Neural cell (in vitro differentiated cells): ENCODE results near the gene GPRC5A. TPM values are rescaled to one million over a fixed set of nuclear protein-coding genes. Genes with fewer than 3 reads are reported as not detected.

Source experiments
- H2AFZ ChIP-seq: fragments of 200-600, 300-800 bp; sonication (generic), shearing (Covaris generic); 2 replicates; pipeline ENCODE4 v1.6.0; 2014; ENCODE audit warnings: low read depth, mild to moderate bottlenecking, antibody characterized with exemption, low read length, moderate library complexity
- H3F3A ChIP-seq: fragments of 200-600 bp; shearing (Covaris generic); 2 replicates; pipeline ENCODE4 v1.6.1; 2016; ENCODE audit warnings: mild to moderate bottlenecking, moderate library complexity, mixed read lengths, antibody characterized with exemption, low read length; ENCODE audit not compliant: insufficient read depth, poor library complexity, severe bottlenecking
- H3K27ac ChIP-seq: fragments of 200-600, 300-800 bp; sonication (generic), shearing (Covaris generic); 2 replicates; pipeline ENCODE4 v1.5.1; 2014; ENCODE audit warnings: mild to moderate bottlenecking, low read length, moderate library complexity
- H3K27me3 ChIP-seq: fragments of 300-800, 200-600 bp; sonication (generic), shearing (Covaris generic); 2 replicates; pipeline ENCODE4 v1.6.0; 2014; ENCODE audit warnings: mild to moderate bottlenecking, low read depth, low read length, moderate library complexity; ENCODE audit not compliant: insufficient read depth
- H3K36me3 ChIP-seq: fragments of 300-800, 200-600 bp; sonication (generic), shearing (Covaris generic); 2 replicates; pipeline ENCODE4 v1.5.1; 2014; ENCODE audit warnings: mild to moderate bottlenecking, antibody characterized with exemption, low read length, moderate library complexity; ENCODE audit not compliant: insufficient read depth
- H3K4me2 ChIP-seq: fragments of 300-800, 200-600 bp; sonication (generic), shearing (Covaris generic); 2 replicates; pipeline ENCODE4 v1.6.0; 2014; ENCODE audit warnings: mild to moderate bottlenecking, low read length
- H3K4me3 ChIP-seq: fragments of 300-800, 200-600 bp; sonication (generic), shearing (Covaris generic); 2 replicates; pipeline ENCODE4 v1.5.1; 2014; ENCODE audit warnings: mild to moderate bottlenecking, low read length, moderate library complexity
- H3K79me2 ChIP-seq: fragments of 200-600 bp; shearing (Covaris generic); replicated peaks from 2 replicates; pipeline ENCODE4 v1.6.0; 2014; ENCODE audit warnings: mild to moderate bottlenecking, low read length, moderate library complexity; ENCODE audit not compliant: insufficient read depth
- H3K9ac ChIP-seq: fragments of 300-800, 200-600 bp; sonication (generic), shearing (Covaris generic); 2 replicates; pipeline ENCODE4 v1.6.1; 2016; ENCODE audit warnings: mild to moderate bottlenecking, low read length, mixed read lengths
- H3K9me2 ChIP-seq: fragments of 200-600 bp; shearing (Covaris generic); 2 replicates; pipeline ENCODE4 v1.6.1; 2016; ENCODE audit warnings: mild to moderate bottlenecking, low read length, mixed read lengths; ENCODE audit not compliant: insufficient read depth
- H3K9me3 ChIP-seq: fragments of 200-600, 300-800 bp; sonication (generic), shearing (Covaris generic); 2 replicates; pipeline ENCODE4 v1.6.1; 2016; ENCODE audit warnings: mild to moderate bottlenecking, mixed run types, low read length, moderate library complexity, mixed read lengths
- H4K20me1 ChIP-seq: fragments of 200-600 bp; shearing (Covaris generic); 2 replicates; pipeline ENCODE4 v1.6.1; 2016; ENCODE audit warnings: mild to moderate bottlenecking, mixed run types; ENCODE audit not compliant: insufficient read depth
- CTCF ChIP-seq: fragments of 450-650 bp; IDR thresholded peaks from 2 replicates; pipeline ENCODE4 v1.5.1; 2014; ENCODE audit warnings: antibody characterized with exemption, mild to moderate bottlenecking, moderate library complexity; ENCODE audit not compliant: poor library complexity, severe bottlenecking
- EP300 ChIP-seq: fragments of 450-650 bp; conservative IDR thresholded peaks from 2 replicates; pipeline ENCODE4 v1.6.1; 2014; ENCODE audit warnings: antibody characterized with exemption, mild to moderate bottlenecking, moderate library complexity; ENCODE audit not compliant: poor library complexity, severe bottlenecking
- EZH2 ChIP-seq: fragments of 200-600, 300-800 bp; shearing (Covaris generic), sonication (generic); IDR thresholded peaks from 2 replicates; pipeline ENCODE4 v1.6.1; 2014; ENCODE audit warnings: antibody characterized with exemption, low read length, borderline replicate concordance, mild to moderate bottlenecking; ENCODE audit not compliant: insufficient read depth, poor library complexity, severe bottlenecking
- MXI1 ChIP-seq: fragments of 450-650 bp; conservative IDR thresholded peaks from 2 replicates; pipeline ENCODE4 v1.6.1; 2014; ENCODE audit warnings: antibody characterized with exemption, mild to moderate bottlenecking; ENCODE audit not compliant: poor library complexity, severe bottlenecking
- POLR2AphosphoS5 ChIP-seq: IDR thresholded peaks from 2 replicates; pipeline ENCODE4 v1.6.1; 2012
- RAD21 ChIP-seq: fragments of 450-650 bp; conservative IDR thresholded peaks from 2 replicates; pipeline ENCODE4 v1.6.1; 2014; ENCODE audit warnings: antibody characterized with exemption, mild to moderate bottlenecking, moderate library complexity
- REST ChIP-seq: IDR thresholded peaks from 2 replicates; pipeline ENCODE4 v1.6.1; 2012; ENCODE audit warnings: borderline replicate concordance
- SMC3 ChIP-seq: fragments of 450-650 bp; conservative IDR thresholded peaks from 2 replicates; pipeline ENCODE4 v1.6.1; 2014; ENCODE audit warnings: antibody characterized with exemption, mild to moderate bottlenecking, moderate library complexity; ENCODE audit not compliant: poor library complexity
- TAF1 ChIP-seq: IDR thresholded peaks from 2 replicates; pipeline ENCODE4 v1.6.1; 2012; ENCODE audit warnings: low read depth
- polyA plus RNA-seq: library from polyadenylated mRNA; depleted of rRNA; stranded (reverse); fragments of >200 nt; gene quantifications from 2 replicates; pipeline ENCODE4 v1.2.3, GENCODE V29; 2014

The GPRC5A gene
- polyA plus RNA-seq, 1 donor from 2014 or later: 0.09 TPM

DNA sequence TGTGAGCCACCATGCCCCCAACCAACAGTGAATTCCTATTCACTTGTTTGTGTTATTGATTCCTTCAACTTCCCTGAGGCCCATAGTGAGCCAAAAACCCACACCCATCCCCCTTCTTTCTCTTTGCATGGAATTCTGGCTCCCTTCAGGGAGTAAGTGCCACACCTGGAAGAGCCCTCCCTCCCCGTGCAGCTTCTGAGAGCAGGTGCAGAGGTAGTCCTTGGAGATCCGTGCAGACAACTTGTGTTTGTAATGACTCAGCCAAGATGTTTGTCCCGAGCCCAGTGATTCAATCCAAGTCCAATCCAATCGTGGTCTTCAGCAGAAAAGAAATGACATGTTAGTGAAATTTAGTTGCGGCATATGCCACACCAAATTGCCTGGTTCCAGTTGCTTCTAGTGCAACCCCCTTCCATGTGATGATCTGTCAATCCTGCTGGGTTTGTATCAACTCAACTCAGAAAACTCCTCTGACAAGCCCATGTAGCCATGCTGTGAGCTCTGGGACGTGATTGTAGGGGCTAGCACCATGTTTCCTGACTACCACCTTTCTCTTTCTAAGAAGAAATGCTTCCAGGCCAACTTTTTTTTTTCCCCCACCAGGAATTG is 27.5 kb downstream of the GPRC5A start:
- Histone ChIP-seq H3K36me3 (no peaks in the 10 kb centered on the region), H3K79me2 (no peaks in the 10 kb centered on the region), H3K9me2 (no peaks in the 10 kb centered on the region), H3K27ac (no peak overlapping the region), H3K4me3 (no peak overlapping the region), H3K9me3 (no peaks in the 10 kb centered on the region), H3K4me2 (no peak overlapping the region), H2AFZ (no peak overlapping the region), H3K9ac (no peak overlapping the region), H3F3A (no peaks in the 10 kb centered on the region), H3K27me3 (no peaks in the 10 kb centered on the region), H4K20me1 (no peaks in the 10 kb centered on the region)
- no peak for TF ChIP-seq EP300
- no peak for TF ChIP-seq EZH2
- no peak for TF ChIP-seq RAD21
- TF ChIP-seq MXI1: no peak
- no peak for TF ChIP-seq TAF1
- no peak for TF ChIP-seq REST
- no peak for TF ChIP-seq SMC3
- TF ChIP-seq CTCF: no peak
- TF ChIP-seq POLR2AphosphoS5: no peak

- TF ChIP-seq REST (no peak), POLR2AphosphoS5 (peak; percentile 19)
- Histone ChIP-seq H3F3A (no peaks in the 10 kb centered on the region), H2AFZ (no peak overlapping the region), H3K9me3 (no peaks in the 10 kb centered on the region), H3K4me3 (no peak overlapping the region), H3K4me2 (no peak overlapping the region), H3K9ac (no peak overlapping the region), H3K27me3 (no peaks in the 10 kb centered on the region), H3K79me2 (no peaks in the 10 kb centered on the region), H3K27ac (no peak overlapping the region), H4K20me1 (no peaks in the 10 kb centered on the region), H3K36me3 (no peaks in the 10 kb centered on the region), H3K9me2 (no peaks in the 10 kb centered on the region)
These were observed 28.5 kb downstream of the GPRC5A start for GRCh38 chr12:12919666-12920435.
